Muscle layer of colon (tissue), 2 donors: ENCODE data around the gene HLA-DMA.
"Not testable (repeated sequence)": the region's sequence is repeated elsewhere in the genome, so short reads cannot be mapped to it uniquely, and the experiment has no call there.

Source experiments
- H3K27ac ChIP-seq: one replicate; pipeline ENCODE4 v1.7.0; 2013; ENCODE audit warnings: low read depth, mild to moderate bottlenecking, low read length, moderate library complexity
- H3K27me3 ChIP-seq, 2 donors: one replicate each; pipeline ENCODE4 v1.7.0; 2013; ENCODE audit warnings: low read length in 2 of 2, mild to moderate bottlenecking in 2 of 2; ENCODE audit not compliant: insufficient read depth in 2 of 2, control insufficient read depth in 1 of 2
- H3K36me3 ChIP-seq: one replicate; pipeline ENCODE4 v1.7.0; 2013; ENCODE audit warnings: mild to moderate bottlenecking, low read length; ENCODE audit not compliant: insufficient read depth
- H3K4me1 ChIP-seq: one replicate; pipeline ENCODE4 v1.7.0; 2013; ENCODE audit warnings: mild to moderate bottlenecking, low read length; ENCODE audit not compliant: insufficient read depth
- H3K4me3 ChIP-seq, 2 donors: one replicate each; pipeline ENCODE4 v1.7.0; 2013; ENCODE audit warnings: low read length in 2 of 2, low read depth in 1 of 2, mild to moderate bottlenecking in 1 of 2, moderate library complexity in 1 of 2
- H3K9ac ChIP-seq: one replicate; pipeline ENCODE4 v1.7.0; 2013; ENCODE audit warnings: low read length
- H3K9me3 ChIP-seq: one replicate; pipeline ENCODE4 v1.7.0; 2013; ENCODE audit warnings: mild to moderate bottlenecking, low read length
- donor health status: abdominal sarcoma.
- donor health status: Adenocarcinoma of cecum.

HLA-DMA gene

DNA sequence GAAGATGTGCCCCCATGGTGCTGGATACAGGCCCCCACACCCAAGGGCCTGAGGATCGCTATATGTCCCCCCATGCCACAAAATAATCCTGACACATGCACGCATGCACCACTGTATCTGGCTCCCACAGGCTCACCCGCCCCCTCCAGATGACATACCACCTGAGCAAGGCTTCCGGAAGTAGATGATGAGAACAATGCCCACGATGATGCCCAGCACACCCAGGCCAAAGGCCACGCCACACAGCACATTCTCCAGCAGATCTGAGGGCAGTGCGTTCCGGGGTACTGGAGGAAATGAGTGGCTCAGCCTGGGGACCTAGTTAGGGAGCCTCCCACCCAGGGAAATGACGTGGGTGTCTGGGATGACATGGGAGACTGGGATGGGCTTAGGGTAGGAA is 3.8 kb downstream of the HLA-DMA start:
- Histone ChIP-seq H3K27me3 (no peaks in the 10 kb centered on the region), H3K9me3 (no peaks in the 10 kb centered on the region), H3K4me3 (no peak overlapping the region), H3K9ac (no peak overlapping the region), H3K4me1 (peaks cover 12% of the 10 kb centered on the region), H3K36me3 (no peaks in the 10 kb centered on the region), H3K27ac (no peak overlapping the region)

- Histone ChIP-seq H3K27ac (no peak overlapping the region), H3K9ac (no peak overlapping the region), H3K9me3 (no peaks in the 10 kb centered on the region), H3K4me3 (no peak overlapping the region), H3K4me1 (peaks cover 9% of the 10 kb centered on the region), H3K27me3 (no peaks in the 10 kb centered on the region), H3K36me3 (no peaks in the 10 kb centered on the region)
Measured at GRCh38 chr6:32947552-32948465, 5.1 kb downstream of the HLA-DMA start.

- Histone ChIP-seq H3K9me3 (no peaks in the 10 kb centered on the region), H3K4me3 (no peak overlapping the region), H3K27ac (no peak overlapping the region), H3K9ac (no peak overlapping the region), H3K27me3 (no peaks in the 10 kb centered on the region), H3K4me1 (no peaks in the 10 kb centered on the region), H3K36me3 (no peaks in the 10 kb centered on the region)
Measured at GRCh38 chr6:32946893-32947292, 6.0 kb downstream of the HLA-DMA start.

- H3K36me3 ChIP-seq, result no peaks in the 10 kb centered on the region
- peaks cover 2% of the 10 kb centered on the region for H3K4me1 ChIP-seq
- no peak overlapping the region for H3K9ac ChIP-seq
- H3K27me3 ChIP-seq, result no peaks in the 10 kb centered on the region
- H3K9me3 ChIP-seq, result no peaks in the 10 kb centered on the region
- H3K27ac ChIP-seq, result no peak overlapping the region
- no peak overlapping the region for H3K4me3 ChIP-seq
Measured at GRCh38 chr6:32945953-32946352, 6.9 kb downstream of the HLA-DMA start.

DNA sequence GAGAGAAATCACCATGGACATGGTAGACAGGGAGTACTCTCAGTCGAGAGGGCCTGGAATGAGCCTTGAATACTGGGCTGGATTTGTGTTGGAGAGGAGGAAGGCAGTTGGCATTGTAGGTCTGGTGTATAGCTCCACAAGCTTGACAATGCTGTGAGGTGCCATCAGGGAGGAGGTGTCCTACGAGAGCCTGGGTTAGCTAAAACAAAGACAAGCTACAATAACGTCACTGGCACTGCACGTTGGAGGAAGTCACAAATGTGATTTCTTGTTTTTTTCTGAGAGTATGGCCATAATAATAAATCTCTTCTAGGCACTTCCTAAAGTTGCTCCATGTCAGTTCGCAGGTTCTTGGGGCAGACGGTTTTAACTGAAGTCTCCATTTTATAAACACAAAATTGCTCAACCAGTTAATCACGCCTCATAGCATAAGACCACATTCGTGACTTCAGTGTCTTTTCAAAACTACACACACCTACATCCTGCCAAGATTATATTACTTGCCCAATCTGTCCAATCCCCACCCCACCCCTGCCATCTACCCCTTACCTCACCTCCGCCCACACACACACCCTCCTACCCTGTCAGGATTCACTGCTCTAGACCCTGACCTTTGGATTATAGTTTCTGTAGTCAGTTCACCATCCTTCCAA is 7.7 kb downstream of the HLA-DMA start:
- Histone ChIP-seq H3K4me3 (no peak overlapping the region), H3K36me3 (no peaks in the 10 kb centered on the region), H3K27ac (no peak overlapping the region), H3K4me1 (peaks cover 6% of the 10 kb centered on the region), H3K27me3 (no peaks in the 10 kb centered on the region), H3K9ac (no peak overlapping the region), H3K9me3 (no peaks in the 10 kb centered on the region)

DNA sequence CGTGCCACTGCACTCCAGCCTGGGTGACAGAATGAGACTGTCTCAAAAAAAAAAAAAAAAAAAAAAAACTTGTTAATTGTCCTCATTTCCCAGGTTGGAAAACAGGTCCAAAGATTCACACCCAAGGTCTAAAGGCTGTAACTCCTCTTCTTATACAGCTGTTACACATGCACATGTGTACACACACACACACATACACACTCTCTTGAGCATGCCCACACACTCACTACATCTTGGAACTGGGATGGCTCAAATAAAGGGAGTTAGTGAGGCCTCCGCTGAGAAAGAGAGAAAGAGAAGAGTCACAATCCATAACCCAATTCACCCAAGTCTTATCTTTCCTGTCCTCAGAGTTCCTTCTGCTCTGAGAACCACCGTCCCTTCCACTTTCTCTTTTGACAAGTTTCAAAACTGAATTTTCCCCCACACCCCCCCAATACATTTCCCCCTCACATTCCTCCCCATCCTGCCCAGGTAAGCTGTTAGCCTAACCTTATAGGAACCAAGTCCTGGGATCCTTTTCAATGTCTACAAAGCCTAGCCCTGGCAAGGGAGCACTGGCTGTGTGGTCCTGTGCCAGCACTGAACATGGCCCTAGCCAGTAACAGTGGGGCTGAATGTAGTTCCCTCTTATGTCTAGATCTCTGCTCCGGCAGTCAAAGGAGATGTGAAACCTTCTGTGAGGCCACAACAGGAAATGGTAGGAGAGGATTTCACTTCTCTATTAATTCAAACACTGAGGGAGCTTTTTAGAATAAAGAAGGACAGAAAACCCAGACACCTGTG is 8.8 kb downstream of the HLA-DMA start:
- H3K4me3 ChIP-seq, result no peak overlapping the region
- H3K27me3 ChIP-seq, result no peaks in the 10 kb centered on the region
- no peaks in the 10 kb centered on the region for H3K36me3 ChIP-seq
- no peaks in the 10 kb centered on the region for H3K9me3 ChIP-seq
- H3K27ac ChIP-seq, result no peak overlapping the region
- H3K9ac ChIP-seq, result no peak overlapping the region
- H3K4me1 ChIP-seq, result peaks cover 6% of the 10 kb centered on the region

DNA sequence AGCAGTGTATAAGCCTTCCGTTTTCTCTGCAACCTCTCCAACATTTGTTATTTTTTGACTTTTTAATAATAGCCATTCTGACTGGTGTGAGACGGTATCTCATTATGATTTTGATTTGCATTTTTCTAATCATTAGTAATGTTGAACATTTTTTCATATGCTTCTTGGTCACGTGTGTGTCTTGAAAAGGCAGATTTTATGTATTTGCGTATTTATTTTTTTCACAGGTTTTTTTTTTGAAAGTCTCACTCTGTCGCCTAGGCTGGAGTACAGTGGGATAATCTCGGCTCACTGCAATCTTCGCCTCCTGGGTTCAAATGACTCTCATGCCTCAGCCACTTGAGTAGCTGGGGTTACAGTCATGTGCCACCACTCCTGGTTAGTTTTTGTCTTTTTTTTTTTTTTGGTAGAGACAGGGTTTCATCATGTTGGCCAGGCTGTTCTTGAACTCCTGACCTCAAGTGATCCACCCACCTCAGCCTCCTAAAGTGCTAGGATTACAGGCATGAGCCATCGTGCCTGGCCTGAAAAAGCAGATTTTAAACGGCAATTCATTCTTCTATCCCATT is 10.3 kb downstream of the HLA-DMA start:
- not testable (repeated sequence) for H3K27me3 ChIP-seq, H3K36me3 ChIP-seq, H3K9ac ChIP-seq, H3K4me3 ChIP-seq, H3K27ac ChIP-seq, H3K9me3 ChIP-seq, H3K4me1 ChIP-seq

- no peaks in the 10 kb centered on the region for H3K9me3 ChIP-seq
- H3K27me3 ChIP-seq, result no peaks in the 10 kb centered on the region
- H3K4me3 ChIP-seq, result no peak overlapping the region
- no peak overlapping the region for H3K27ac ChIP-seq
- peaks cover 6% of the 10 kb centered on the region for H3K4me1 ChIP-seq
- H3K36me3 ChIP-seq, result no peaks in the 10 kb centered on the region
- no peak overlapping the region for H3K9ac ChIP-seq
Measured at GRCh38 chr6:32941214-32941768, 11.6 kb downstream of the HLA-DMA start.

DNA sequence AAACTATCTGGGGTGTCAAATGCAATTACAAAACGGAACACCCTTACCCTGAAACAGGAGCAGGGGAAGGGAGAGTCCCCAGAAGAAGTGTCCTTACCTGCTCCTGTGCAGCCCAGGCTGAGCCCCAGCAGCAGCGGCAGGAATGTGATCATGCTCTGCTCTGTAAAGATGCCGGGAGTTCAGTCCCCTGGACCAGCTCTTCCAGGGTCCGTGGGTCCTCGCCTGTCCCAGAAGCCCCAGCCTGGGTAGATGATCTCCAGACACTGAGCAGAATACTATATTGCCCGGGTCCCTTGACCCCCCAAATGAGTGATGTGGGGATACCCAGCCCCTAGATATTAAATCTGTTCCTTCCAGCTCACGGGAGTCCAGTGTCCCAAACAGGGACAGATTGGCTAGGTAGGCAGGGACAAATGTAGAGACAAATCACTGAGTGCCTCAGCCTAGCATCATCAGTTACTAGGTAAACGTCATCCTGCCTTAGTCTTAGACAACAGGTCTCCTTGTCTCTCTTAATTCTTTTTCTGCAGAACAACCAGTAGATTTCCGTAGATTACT is 12.2 kb downstream of the HLA-DMA start, which contains the start of gene HLA-DMB:
Gene HLA-DMB, minus strand, starts transcription at position 373 of the 558 bp plus-strand sequence. Its CDS starts 221 bp downstream, at position 152.
- no peaks in the 10 kb centered on the region for H3K9me3 ChIP-seq
- H3K36me3 ChIP-seq, result no peaks in the 10 kb centered on the region
- peak within 1 kb of the TSS; percentile 51 for H3K27ac ChIP-seq
- peak within 1 kb of the TSS in 1 of 2 donors; percentile 52 for H3K4me3 ChIP-seq
- H3K9ac ChIP-seq, result no peak within 1 kb of the TSS
- H3K4me1 ChIP-seq, result peaks cover 6% of the 10 kb centered on the region
- no peaks in the 10 kb centered on the region for H3K27me3 ChIP-seq

- peaks cover 6% of the 10 kb centered on the region for H3K4me1 ChIP-seq
- no peaks in the 10 kb centered on the region for H3K27me3 ChIP-seq
Measured at GRCh38 chr6:32938494-32938893, 14.4 kb downstream of the HLA-DMA start.

More at GRCh38 chr6:32938494-32938893, 14.4 kb downstream of the HLA-DMA start:
- Histone ChIP-seq H3K9me3 (no peaks in the 10 kb centered on the region), H3K27ac (no peak overlapping the region), H3K36me3 (no peaks in the 10 kb centered on the region), H3K9ac (no peak overlapping the region), H3K4me3 (no peak overlapping the region)
